Choroid plexus epithelial cell (primary cell): ENCODE results near the gene PALD1.

Experiments used
- DNase-seq: peaks from one replicate; pipeline ENCODE4 v3.0.0-alpha.2; 2010; ENCODE audit warnings: low read depth
- H3K4me3 ChIP-seq: 2 replicates; pipeline ENCODE4 v1.5.1; 2011; ENCODE audit warnings: low read depth, mild to moderate bottlenecking, control low read depth, low read length, moderate library complexity
- CTCF ChIP-seq: conservative IDR thresholded peaks from 2 replicates; pipeline ENCODE4 v1.5.1; 2011; ENCODE audit warnings: low read depth, mild to moderate bottlenecking, control low read depth, inconsistent platforms, low read length, moderate library complexity

The PALD1 gene

GRCh38 chr10:70557876-70558275 is 79.3 kb downstream of the PALD1 start:
- no peak for TF ChIP-seq CTCF
- H3K4me3 ChIP-seq = no peak overlapping the region
- DNase-seq = no peak

DNA sequence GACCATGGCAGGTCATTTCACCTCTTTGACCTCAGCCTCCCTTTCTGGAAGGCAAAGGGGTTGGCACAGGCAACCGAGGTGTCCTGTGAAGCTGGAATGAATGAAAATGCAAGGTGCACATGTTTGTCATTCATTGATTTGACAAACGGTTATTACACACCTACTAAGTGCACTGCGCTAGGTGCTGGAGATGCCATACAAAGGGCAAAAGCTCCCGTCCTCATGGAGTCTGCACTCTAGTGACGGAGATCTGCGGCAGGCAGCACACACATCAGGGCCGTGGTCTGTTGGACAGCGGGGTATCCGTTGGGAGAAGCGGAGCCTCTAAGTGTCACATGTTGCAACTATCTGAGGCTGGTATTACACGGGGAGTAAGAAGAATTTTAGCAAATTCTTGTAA is 79.7 kb downstream of the PALD1 start:
- DNase-seq = no peak
- no peak overlapping the region for H3K4me3 ChIP-seq
- TF ChIP-seq CTCF = no peak

GRCh38 chr10:70558871-70559810 is 80.6 kb downstream of the PALD1 start:
- peak; percentile 75 for TF ChIP-seq CTCF
- peak overlapping the region; percentile 44 for H3K4me3 ChIP-seq
- DNase-seq = peak; percentile 58

GRCh38 chr10:70559861-70560260 is 81.3 kb downstream of the PALD1 start:
- TF ChIP-seq CTCF = no peak
- H3K4me3 ChIP-seq = no peak overlapping the region
- DNase-seq = no peak

DNA sequence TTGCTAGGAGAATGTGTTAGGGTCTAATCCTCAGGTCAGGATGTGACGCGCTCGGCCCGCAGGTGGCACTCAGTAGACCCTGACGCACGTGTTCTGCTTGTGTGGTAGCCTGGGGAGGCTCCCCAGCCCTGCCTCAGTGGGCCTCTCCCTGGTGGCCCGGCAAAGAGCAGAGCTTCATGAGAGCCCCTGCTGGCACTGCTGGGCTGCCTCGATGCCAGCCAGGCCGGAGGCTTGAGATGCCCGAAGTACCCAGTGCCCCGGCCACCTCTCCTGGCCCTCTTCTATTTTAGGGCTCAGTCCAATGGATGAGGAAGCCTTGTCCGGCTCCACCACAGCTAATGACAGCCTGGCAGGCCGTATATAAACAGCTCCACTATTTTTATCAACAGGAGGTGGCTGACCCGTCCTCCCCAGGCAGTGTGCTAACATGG is 82.0 kb downstream of the PALD1 start:
- no peak for TF ChIP-seq CTCF
- DNase-seq = no peak
- H3K4me3 ChIP-seq = no peak overlapping the region

GRCh38 chr10:70561070-70561469 is 82.5 kb downstream of the PALD1 start:
- H3K4me3 ChIP-seq = no peak overlapping the region
- DNase-seq = peak; percentile 49
- no peak for TF ChIP-seq CTCF

- DNase-seq = no peak
- no peak for TF ChIP-seq CTCF
- no peak overlapping the region for H3K4me3 ChIP-seq
These were observed 83.0 kb downstream of the PALD1 start for GRCh38 chr10:70561558-70561957.
